Left ventricle myocardium inferior (tissue), 1 donor: ENCODE data around the gene SPTA1. TPM values are rescaled to one million over a fixed set of nuclear protein-coding genes. Genes with fewer than 3 reads are reported as not detected.

Experiments used
- DNase-seq: peaks from one replicate; pipeline ENCODE4 v3.0.0-alpha.2; 2020
- H3K27ac ChIP-seq: fragments of 200-600 bp; replicated peaks from 2 replicates; pipeline ENCODE4 v1.8.0; 2021
- H3K27me3 ChIP-seq: fragments of 200-600 bp; 2 replicates; pipeline ENCODE4 v1.8.0; 2021; ENCODE audit warnings: low read depth
- H3K36me3 ChIP-seq: fragments of 200-600 bp; 2 replicates; pipeline ENCODE4 v1.8.0; 2021
- H3K4me1 ChIP-seq: fragments of 200-600 bp; 2 replicates; pipeline ENCODE4 v1.8.0; 2021
- H3K4me3 ChIP-seq: fragments of 200-600 bp; 2 replicates; pipeline ENCODE4 v1.8.0; 2021; ENCODE audit warnings: mild to moderate bottlenecking, moderate library complexity
- H3K9me3 ChIP-seq: fragments of 200-600 bp; replicated peaks from 2 replicates; pipeline ENCODE4 v1.8.0; 2021
- CTCF ChIP-seq: fragments of 200-600 bp; IDR thresholded peaks from 2 replicates; pipeline ENCODE4 v1.8.0; 2021; ENCODE audit warnings: antibody characterized with exemption, mild to moderate bottlenecking, borderline replicate concordance
- intact Hi-C: fragments of 100-400 bp; cut with micrococcal nuclease; formaldehyde crosslinking; loops from one replicate; pipeline ENCODE4 v1.11.0; 2022
- total RNA-seq: library from RNA; stranded (reverse); fragmentation: NEBNext Ultra II Directional; extraction: Animal tissue kit (Norgen Biotek cat#: 25700); gene quantifications from one replicate; pipeline ENCODE4 v1.2.1, GENCODE V29; 2021
- donor health status: DM: no; HTN: yes; CAD: no; lungs with severe emphysema.

SPTA1 gene
- total RNA-seq, 1 donor from 2014 or later: not detected

GRCh38 chr1:158607296-158607695 is 79.2 kb downstream of the SPTA1 start:
- H3K4me3 ChIP-seq: no peak overlapping the region

GRCh38 chr1:158604968-158605367 is 81.5 kb downstream of the SPTA1 start, which contains the start of gene OR10Z1:
Gene OR10Z1 (plus strand): TSS chr1:158605268. CDS start chr1:158606439, 1,171 bp downstream.
- no peaks in the 10 kb centered on the region for H3K36me3 ChIP-seq
- TF ChIP-seq CTCF: no peak
- DNase-seq: no peak
- no peaks in the 10 kb centered on the region for H3K27me3 ChIP-seq
- H3K4me1 ChIP-seq: no peaks in the 10 kb centered on the region
- H3K4me3 ChIP-seq: no peak within 1 kb of the TSS
- peaks cover 5% of the 10 kb centered on the region for H3K9me3 ChIP-seq
- H3K27ac ChIP-seq: no peak within 1 kb of the TSS
- intact Hi-C loops: no loop called here

More at GRCh38 chr1:158607296-158607695, 79.2 kb downstream of the SPTA1 start:
- Histone ChIP-seq H3K36me3 (no peaks in the 10 kb centered on the region), H3K27ac (no peak overlapping the region), H3K27me3 (no peaks in the 10 kb centered on the region), H3K4me1 (no peaks in the 10 kb centered on the region), H3K9me3 (peaks cover 3% of the 10 kb centered on the region)
- DNase-seq: no peak
- intact Hi-C loops: no loop called here
- TF ChIP-seq CTCF: no peak

- Histone ChIP-seq H3K4me3 (no peak overlapping the region), H3K36me3 (no peaks in the 10 kb centered on the region), H3K27me3 (no peaks in the 10 kb centered on the region), H3K9me3 (peaks cover 47% of the 10 kb centered on the region), H3K27ac (no peak overlapping the region), H3K4me1 (no peaks in the 10 kb centered on the region)
- TF ChIP-seq CTCF: no peak
- intact Hi-C loops: no loop called here
- DNase-seq: no peak
Measured at GRCh38 chr1:158600735-158601134, 85.8 kb downstream of the SPTA1 start.

GRCh38 chr1:158586942-158587341 is 99.6 kb downstream of the SPTA1 start:
- Histone ChIP-seq H3K27me3 (no peaks in the 10 kb centered on the region), H3K27ac (no peak overlapping the region), H3K4me1 (no peaks in the 10 kb centered on the region), H3K4me3 (no peak overlapping the region), H3K36me3 (no peaks in the 10 kb centered on the region), H3K9me3 (peaks cover 23% of the 10 kb centered on the region)
- DNase-seq: no peak
- intact Hi-C loops: no loop called here
- no peak for TF ChIP-seq CTCF

GRCh38 chr1:158583962-158584361 is 102.6 kb downstream of the SPTA1 start:
- DNase-seq: no peak
- no peak overlapping the region for H3K4me3 ChIP-seq
- no peaks in the 10 kb centered on the region for H3K4me1 ChIP-seq
- no peaks in the 10 kb centered on the region for H3K27me3 ChIP-seq
- no peak for TF ChIP-seq CTCF
- intact Hi-C loops: no loop called here
- H3K36me3 ChIP-seq: no peaks in the 10 kb centered on the region
- peaks cover 21% of the 10 kb centered on the region for H3K9me3 ChIP-seq
- no peak overlapping the region for H3K27ac ChIP-seq
